HG03571 (cell line): ENCODE data around the gene CYSTM1.

ENCODE experiments used
- ATAC-seq: cut with Tn5 transposase; IDR thresholded peaks from one replicate; pipeline ENCODE4 v1.9.1; 2021; ENCODE audit not compliant: unreplicated experiment

The CYSTM1 gene, protein sequence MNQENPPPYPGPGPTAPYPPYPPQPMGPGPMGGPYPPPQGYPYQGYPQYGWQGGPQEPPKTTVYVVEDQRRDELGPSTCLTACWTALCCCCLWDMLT

DNA sequence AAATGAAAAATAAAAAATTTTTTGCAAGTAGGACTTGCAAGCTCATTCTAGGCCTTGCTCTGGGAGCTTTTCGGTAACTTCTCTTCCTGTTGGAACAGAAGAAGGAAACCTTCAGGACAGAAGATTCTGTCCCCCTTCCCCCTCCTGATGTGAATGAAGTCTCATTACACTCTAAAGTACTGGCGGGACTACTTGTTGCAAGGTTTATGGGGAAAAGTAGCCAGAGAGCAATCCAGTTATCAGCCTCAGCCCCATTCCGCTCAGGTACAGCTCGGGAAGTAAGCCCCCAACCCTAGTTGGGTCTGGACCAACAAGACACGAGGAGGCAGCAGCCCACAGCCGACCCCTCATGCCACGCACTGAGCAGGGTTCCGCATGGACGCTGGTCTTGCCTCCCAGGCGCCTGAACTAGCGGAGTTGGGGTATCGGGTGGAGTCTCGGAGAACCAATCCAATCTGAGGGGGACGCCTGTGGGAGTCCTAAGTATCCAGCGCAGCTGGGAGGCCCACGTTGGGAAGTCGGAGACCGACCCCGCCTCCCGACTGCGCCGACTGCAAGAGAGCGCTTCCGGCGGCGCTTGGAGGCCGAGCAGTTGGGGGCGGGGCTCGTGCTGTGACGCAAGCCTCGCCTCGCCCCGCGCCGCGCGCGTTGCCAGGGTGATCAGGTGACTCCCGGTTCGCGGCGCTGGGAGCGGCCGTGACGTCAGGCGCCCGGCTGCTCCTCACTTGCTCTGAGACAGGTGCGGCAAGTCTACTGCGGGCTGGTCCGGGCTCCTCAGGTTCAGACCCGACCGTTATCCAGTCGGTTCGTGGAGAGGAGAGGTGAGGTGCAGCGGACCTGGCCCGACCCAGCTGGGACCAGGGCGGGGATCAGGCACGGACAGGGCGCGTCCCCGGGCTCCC lies at the start of gene CYSTM1:
Gene CYSTM1, plus strand, starts transcription at position 724 of the 902 bp plus-strand sequence. CDS start 19,278 bp downstream, outside the sequence.
- ATAC-seq = peak; percentile 92

DNA sequence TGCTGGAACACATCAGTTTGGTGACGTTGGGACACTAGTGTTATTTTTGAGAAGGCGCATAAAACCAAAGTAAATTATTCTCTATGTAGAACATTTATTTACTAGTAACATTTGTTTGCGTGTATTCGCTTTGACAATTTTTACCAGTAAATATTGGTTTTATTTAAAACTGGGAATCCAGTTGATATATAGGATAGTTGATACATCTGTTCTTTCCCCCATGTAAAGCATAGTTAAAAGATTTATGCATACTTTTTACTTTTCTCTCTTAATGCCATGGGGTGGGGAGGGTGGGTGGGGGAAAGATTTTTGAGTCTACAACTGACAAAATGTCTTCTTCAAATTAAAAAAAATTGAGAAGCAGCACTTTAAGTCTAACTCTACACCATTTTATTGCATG lies 49.4 kb upstream of the CYSTM1 start, which contains the start of gene IGIP:
Gene IGIP, plus strand, starts transcription at position 301 of the 400 bp plus-strand sequence. CDS start 2,540 bp downstream, outside the sequence.
- no peak for ATAC-seq

DNA sequence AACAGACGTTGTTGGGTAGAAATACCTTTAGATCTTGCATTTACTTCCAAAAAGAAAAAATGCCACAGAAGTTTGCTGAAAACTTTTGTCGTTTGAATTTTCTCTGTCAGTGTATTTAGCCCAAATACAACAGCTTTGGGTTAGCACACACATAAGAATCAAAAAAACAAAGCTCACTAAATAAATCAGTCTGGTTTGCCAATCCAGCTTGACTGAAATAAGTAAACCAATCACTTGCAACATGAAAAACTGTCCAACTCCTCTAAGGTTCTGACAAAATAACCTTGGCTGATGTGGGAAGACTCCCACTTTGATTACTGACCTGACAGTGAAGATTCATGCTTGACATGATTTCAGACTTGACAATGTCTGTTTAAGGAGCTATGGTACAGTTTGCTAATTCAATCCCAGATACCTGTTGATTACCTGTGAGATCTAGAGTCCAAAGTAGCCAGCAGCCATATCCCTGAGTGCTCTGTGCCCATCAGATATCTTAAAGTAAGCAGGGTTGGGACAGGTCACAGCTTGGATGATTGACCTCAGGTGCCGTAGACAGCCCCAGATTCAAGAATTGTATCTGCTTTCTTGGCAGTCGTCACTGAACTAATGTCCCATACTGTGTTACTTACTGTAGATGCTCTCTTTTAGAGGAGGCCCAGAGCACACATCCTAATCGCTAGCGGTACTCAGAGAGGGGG lies 48.5 kb upstream of the CYSTM1 start:
- no peak for ATAC-seq

DNA sequence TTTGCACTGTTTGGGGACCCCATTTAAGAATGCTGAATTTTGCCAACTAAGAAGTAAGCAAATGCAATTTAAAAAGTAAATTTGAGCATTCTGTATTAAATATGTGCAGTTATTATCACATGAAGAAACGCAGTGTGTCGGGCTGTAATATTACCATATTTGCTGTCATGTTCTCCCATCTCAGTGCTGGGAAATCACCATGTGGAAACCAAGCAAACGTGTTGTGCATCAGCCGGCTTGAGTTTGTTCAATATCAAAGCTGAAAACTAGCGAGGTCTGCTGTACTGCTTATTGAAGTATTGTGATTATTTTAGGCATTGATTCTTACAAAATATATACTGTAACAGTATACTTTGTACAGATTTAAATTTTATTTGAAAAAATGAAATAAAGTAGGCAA lies 46.6 kb upstream of the CYSTM1 start:
- ATAC-seq = no peak

DNA sequence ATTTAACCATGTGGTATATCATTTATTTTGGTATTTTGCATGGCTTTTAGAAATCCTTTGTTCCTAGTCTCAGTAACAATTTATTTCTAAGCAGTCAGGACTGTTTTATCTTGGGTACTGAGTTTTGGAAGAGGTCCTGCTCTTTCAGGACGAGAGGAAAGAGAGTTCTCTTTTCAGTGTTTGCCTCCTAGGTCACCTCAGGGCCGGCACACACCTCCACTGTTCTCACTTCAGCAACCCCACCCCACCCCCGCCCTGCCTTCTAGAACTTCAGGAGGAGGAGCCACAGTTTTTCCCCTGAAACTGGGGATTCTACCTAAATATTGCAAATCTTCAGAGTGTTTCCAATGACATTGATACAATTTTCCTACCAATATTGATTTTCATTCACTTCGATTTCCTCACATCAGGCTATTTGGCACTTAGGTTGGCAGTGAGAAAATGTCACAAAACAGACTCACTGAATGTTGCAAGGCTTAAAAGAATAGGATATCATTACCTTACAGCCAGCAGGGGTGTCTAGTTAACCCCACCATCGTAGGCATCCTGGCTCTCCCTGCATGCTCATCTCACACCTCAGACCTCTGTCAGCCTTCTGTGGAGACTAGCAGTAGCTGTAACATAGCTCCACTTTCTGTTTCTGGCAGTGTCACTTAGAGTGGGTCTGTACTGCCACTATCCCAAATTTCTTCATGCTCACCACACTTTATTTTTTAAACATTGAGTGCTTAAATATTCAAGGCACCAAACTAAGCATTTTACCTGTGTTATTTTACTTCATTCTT lies 43.8 kb upstream of the CYSTM1 start:
- ATAC-seq = no peak

DNA sequence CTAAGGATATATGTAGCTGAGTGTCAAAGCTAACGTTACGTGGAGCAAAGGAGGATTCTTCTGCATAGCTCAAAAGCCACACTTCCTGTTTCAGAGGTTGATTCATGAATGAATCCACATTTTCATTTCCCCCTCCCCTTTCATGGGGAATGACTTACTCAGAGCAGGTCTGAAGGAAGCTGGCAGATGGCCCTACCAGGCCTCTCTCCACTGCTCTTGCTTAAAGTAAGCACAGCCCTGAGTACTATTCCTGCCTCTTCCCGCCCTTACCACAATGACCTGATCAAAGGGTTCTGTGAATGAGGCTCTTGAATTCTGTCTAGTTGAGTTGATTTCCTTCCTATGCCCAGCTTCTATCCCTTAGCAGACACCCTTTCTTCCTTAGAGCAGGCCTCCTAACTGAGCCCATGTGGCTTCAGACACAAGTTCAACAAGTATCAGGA lies 43.0 kb upstream of the CYSTM1 start:
- ATAC-seq = no peak

DNA sequence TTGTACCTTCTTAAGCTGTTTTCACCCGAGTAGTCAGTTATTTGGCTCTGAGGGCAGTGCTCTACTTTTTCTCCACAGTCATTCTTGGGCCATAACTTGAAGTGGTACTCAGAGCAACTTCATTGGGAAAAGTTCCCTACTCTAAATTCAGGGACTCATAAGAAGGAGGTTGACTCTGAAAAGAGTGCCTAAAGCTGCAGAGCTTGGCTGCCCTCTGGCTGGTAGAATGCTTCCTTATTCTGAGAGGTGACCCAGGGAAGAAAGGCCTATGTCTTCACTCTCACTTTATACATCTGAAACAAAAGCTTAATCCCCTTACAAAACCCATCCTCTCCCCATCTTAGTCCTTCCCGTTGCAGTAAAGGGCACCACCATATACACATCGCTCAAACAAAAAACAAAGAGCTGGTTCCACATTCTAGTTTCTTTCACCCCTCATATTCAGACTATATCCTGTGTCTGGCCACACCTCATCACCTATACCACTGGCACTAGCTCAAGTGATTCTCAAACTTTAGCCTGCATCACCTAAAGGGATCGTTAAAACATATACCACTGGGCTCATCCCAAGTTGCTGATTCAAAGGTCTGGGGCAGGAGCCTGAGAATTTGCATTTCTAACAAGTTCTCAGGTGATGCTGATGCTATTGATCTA lies 41.3 kb upstream of the CYSTM1 start:
- no peak for ATAC-seq

DNA sequence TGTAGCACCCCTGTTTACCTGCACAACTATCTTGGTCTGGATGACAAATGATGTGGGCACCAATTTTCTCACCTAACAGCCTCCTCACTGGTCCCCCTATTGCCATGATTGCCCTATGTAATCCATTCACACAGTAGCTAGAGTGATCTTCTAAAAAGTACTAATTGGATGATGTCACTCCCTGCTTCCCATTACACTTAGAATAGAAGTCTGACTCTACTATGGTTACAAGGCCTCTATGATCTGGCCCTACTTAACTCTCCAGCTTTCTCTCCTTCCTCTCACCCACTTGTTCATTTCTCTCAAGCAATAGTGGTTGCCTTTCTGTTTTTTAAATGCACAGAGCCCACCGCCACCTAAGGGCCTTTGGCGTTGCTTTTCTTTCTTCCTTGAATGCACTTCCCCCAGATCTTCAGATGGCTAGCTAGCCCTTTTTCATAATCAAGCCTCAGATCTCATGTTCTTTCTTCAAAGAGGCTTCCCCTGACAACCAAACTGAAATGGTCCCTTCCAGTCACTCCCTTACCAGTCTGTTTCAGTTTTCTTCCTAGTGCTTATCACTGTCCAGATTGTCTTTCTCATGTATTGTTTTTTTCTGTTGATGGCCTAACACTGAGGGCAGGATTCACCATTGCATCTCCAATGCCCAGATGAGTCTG lies 40.6 kb upstream of the CYSTM1 start:
- no peak for ATAC-seq

DNA sequence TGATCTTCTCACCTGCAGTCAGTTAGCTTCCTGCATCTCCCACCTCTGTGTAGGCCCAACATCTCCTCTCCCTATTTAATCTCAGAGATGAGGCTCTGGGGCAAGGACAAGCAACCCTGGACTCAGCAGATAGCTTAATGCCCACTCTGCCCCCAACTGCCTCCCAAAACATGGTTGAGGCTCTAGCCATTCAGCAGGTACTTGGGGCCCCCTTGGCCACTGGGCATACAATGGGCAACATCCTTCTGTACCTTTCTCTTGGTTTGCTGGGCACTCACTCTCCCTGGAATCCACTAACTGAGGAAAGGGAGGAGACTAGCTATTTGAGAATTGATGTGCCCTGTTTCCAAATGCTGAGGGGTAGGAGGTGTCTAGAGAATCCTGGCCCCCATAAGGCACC lies 39.9 kb upstream of the CYSTM1 start:
- ATAC-seq = no peak

DNA sequence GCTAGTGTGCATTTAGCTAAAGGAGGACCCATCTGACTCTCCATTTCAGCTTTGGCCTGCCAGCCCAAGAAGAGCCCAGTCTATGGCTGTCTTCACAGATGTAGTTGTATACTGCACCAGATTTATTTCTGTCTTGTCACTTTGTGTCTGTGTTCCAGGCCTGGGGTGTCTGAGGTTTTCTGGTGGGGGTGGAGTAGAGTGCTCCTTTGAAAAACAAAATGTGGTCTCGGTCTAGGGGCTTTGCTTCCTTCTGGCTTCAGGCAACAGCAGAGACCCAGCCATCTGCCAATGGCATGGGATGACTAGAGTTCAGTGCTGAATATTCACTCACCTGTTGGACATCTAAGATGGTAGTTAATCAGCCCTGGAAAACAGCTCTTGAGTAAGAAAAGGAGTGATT lies 38.4 kb upstream of the CYSTM1 start:
- no peak for ATAC-seq

DNA sequence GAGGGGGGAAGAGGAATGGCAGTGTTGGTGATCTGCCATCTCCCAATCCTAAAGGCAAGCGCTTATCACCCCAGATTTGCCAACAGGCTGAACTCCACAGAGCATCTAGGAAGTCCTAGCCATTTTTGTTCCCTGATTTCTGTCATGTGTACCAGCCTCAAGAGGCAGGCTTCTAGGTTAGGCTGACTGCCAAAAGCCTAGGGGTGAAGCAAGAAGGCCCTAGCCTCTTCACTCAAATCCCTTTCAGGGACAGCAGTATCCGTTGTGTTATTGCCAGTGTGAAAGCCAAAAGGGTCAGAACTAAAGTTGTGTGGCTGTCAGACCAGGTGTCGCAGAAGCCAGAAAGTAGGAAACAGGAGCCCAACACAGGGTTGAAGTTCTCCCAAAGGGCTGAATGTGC lies 34.6 kb upstream of the CYSTM1 start:
- no peak for ATAC-seq

DNA sequence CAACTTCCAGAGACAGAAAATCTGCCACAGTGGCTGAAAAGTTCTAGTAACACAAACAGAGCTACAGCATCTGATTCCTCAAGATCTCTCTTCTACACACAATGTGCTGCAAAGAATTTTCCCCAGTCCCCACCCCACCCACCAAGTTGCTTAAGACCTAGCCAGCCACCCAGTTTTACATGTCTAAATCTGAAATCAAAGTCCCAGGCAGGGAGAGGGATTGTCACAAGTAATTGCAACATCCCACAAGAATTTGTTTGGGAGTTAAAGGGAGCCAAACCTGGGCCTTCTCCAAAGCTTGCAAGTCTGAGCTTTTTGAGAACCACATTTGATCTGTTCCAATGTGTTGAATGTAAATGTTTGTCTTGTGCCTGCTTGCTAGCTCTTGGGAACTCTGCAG lies 33.7 kb upstream of the CYSTM1 start:
- no peak for ATAC-seq

DNA sequence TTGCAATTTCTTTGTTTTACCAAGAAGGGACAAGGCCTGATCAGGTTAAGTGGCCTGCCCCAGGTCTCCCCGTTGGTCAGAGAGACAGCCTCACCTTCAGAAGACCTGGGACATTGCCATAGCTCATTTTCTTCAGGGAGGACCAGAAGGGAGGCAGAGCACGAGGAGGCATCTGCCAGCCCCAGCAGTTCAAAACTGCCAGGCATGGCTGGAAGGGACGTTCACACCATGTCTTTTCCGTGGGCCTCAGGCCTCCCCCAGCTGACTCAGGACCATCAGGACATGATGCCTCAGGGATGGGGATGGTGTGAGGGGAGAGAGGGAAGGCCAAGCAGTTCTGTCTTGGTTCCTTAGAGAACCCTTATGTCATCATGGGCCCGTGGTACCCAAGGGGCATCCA lies 32.7 kb upstream of the CYSTM1 start:
- no peak for ATAC-seq

DNA sequence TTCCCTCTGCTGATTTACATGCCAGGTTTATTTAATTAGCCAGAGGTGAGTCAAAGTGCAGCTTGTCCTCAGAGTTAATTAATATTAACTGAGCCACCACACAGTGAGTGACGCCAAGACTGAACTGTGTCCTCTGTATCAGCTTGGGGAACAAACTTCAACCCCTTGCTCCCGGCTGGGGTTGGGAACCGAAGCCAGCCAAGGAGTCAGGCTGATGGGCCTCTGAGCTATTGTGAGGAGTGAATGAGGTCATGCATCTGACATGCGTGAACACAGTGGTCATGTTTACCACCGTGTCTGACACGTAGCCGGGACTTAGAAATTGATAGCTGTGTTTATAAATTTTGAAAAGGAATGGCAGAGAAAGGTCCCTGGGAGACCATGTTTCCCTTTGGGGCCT lies 32.1 kb upstream of the CYSTM1 start:
- no peak for ATAC-seq

DNA sequence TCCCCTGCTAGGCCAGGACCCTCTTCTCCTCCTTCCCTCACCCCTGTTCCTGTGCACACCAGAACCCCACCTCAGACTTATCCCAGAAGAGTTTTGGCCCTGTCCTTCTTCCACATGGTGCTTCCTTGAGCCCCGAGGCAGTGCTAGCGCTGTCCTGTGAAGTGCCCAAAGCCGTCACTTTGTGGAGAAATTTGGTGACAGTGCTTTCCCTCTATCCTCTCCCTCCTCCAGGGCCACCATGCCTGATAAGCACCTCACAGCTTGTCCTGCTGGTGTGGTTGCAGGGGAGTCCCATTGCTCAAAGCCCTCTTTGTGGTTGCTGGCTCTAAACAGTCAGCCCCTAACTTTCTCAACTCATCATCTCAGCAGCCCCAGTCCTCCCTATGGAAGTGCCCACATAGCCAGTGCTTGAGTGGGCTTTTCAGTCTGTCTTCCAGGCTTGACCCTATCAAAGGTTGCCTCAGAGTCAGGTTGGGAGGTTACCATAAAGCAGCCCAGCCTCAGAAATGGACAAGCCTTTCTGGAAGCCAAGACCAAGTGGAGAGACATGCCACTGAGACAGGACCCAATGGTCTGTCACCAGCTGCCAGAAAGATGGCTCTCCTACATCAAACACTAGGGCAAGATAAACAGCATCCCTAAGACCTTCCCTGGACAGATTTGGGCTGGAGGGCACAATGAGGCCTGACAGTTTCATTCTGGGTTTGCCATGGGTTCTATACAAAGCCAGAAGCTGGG lies 31.3 kb upstream of the CYSTM1 start:
- no peak for ATAC-seq

DNA sequence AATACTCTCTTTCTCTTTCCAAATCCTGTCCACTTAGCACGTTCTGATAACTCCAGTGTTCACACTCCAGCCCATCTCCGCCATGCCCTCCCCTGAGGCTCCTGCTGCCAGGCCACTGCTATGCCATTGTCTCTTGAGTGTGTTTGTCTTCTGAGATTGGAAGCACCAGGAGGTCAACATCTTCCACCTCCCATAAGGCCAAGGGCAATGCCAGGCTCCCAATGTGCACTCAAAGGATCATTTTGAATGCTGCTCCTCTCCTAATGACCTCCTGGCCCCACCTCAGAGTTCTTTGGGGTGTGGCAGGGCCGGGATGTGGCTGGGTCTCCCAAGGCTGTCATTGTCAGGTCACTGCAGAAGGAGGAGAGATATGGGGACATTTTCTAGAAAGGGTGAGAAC lies 29.7 kb upstream of the CYSTM1 start:
- no peak for ATAC-seq

DNA sequence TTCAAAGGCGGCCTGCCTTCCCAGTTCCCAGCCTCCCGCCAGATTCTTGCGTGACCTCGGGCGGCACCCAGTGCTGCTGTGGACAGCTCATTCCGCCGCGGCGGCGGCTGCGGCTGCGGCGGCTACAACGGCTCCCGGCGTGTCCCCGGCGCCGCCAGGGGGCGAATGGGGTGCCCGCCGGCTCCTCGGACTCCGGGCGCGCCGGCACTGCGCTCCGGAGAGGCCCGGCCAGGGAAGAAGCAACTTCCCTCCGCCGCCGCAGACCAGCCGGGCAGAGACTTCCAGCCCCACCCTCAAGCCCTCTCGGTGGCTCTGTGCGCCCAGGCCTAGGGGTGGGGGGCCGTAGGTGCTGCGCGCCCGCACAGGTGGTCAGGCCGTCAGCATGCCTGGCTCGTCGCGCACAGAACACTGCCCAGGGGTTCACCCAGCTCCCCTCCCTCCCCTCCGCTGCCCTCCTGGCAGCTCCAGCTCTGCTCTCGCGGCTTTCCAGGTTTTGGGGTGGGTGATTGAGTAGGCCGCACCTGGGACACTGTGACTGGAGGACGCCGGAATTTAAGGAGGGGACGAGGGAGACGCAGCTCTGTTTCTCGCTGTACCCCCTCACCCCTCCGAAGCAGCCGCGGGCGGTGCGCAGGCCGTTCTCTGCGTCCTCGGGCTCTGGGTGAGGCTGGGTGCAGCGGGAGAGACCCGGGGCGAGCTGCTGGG lies 29.0 kb upstream of the CYSTM1 start:
- ATAC-seq = no peak

DNA sequence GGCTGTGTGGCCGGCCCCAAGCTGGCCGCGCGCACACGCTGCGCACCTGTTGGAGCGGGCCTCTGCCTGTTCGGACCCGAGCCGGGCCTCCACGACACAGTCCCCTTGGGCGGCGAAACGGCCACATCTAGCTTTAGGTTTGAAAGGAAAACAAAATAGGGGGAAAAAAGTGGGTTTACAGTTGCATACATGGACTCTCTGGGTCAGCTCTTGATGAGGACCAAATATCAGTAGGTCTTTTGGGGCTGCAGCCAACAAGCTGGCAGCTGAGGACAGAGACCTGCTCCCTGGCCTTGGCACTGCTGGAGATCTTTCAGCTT lies 28.5 kb upstream of the CYSTM1 start:
- no peak for ATAC-seq

DNA sequence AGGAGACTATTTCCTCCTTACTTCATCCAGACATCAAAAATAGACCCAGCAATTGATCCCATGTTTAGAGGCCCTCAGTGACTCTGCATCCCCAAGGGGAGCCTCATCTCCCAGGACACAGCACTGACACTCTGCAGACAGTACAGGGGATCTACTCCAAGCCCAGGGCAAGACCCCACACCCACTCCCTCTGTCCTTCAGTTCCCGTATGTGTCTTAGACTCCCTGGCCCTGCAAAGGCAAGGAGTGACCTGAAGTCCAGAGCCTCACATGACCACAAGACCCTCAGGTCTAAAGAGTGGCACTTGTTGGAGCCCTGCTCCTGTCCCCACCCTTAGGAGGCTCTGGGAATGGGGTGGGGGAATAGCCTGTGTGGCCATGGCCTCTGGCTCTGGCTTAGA lies 27.5 kb upstream of the CYSTM1 start:
- ATAC-seq = no peak
